Spleen (tissue), 11 donors: Measurements from ENCODE around the gene CDKN2C. TPM values are rescaled to one million over a fixed set of nuclear protein-coding genes. Genes with fewer than 3 reads are reported as not detected.
"Not testable (repeated sequence)": the region's sequence is repeated elsewhere in the genome, so short reads cannot be mapped to it uniquely, and the experiment has no call there.

Experiments used
- DNase-seq: peaks from one replicate; pipeline ENCODE4 v3.0.0-alpha.2; 2020
- H3K27ac ChIP-seq, 8 donors: fragments of 200-600 bp; sonication (generic) in 7 of 8; 1 replicate in 4 of 8; 2 replicates in 4 of 8; pipeline versions ENCODE4 v1.5.0 to v1.8.0; 2016 to 2021; ENCODE audit warnings: inconsistent platforms in 4 of 8, mild to moderate bottlenecking in 4 of 8, moderate library complexity in 1 of 8
- H3K27me3 ChIP-seq, 7 donors: fragments of 200-600 bp; sonication (generic) in 6 of 7; replicated peaks in 1 of 7; 1 replicate in 4 of 7; 2 replicates in 3 of 7; pipeline versions ENCODE4 v1.5.0 to v1.8.0; 2016 to 2021; ENCODE audit warnings: inconsistent platforms in 3 of 7, mild to moderate bottlenecking in 1 of 7
- H3K36me3 ChIP-seq, 6 donors: fragments of 200-600 bp; sonication (generic) in 5 of 6; 1 replicate in 4 of 6; 2 replicates in 2 of 6; pipeline versions ENCODE4 v1.5.0 to v1.8.0; 2016 to 2021; ENCODE audit warnings: inconsistent platforms in 2 of 6
- H3K4me1 ChIP-seq, 6 donors: fragments of 200-600 bp; sonication (generic) in 5 of 6; 1 replicate in 3 of 6; 2 replicates in 3 of 6; pipeline versions ENCODE4 v1.5.0 to v1.8.0; 2016 to 2021; ENCODE audit warnings: inconsistent platforms in 3 of 6
- H3K4me3 ChIP-seq, 8 donors: fragments of 200-600 bp; sonication (generic) in 7 of 8; 1 replicate in 4 of 8; 2 replicates in 4 of 8; pipeline versions ENCODE4 v1.5.0 to v1.8.0; 2016 to 2021; ENCODE audit warnings: inconsistent platforms in 4 of 8, mild to moderate bottlenecking in 4 of 8, moderate library complexity in 2 of 8
- H3K9me3 ChIP-seq, 8 donors: fragments of 200-600 bp; sonication (generic) in 7 of 8; 1 replicate in 4 of 8; 2 replicates in 4 of 8; pipeline versions ENCODE4 v1.5.0 to v1.8.0; 2016 to 2021; ENCODE audit warnings: inconsistent platforms in 4 of 8
- POLR2A ChIP-seq, 3 donors: fragments of 450-650 bp; IDR thresholded peaks; one replicate each; pipeline ENCODE4 v1.5.1; 2017; ENCODE audit warnings: antibody characterized with exemption in 3 of 3, mild to moderate bottlenecking in 1 of 3
- POLR2AphosphoS5 ChIP-seq, 3 donors: sonication (generic); formaldehyde crosslinking; IDR thresholded peaks; one replicate each; pipeline ENCODE4 v1.5.1; 2017; ENCODE audit warnings: antibody characterized with exemption in 3 of 3
- WGBS, 5 donors: extraction: QIAGEN DNeasy Blood & Tissue Kit in 3 of 5; methylation state at CpG; one replicate each; pipeline versions ENCODE4 v1.1.5 to v1.1.7; 2013 to 2018; 5-methylcytosine and 5-hydroxymethylcytosine counted together
- intact Hi-C: fragments of 100-400 bp; cut with DNase I; formaldehyde crosslinking; loops from one replicate; pipeline ENCODE4 v1.15.0; 2023; ENCODE audit warnings: low total_unique reads
- polyA plus RNA-seq, 3 donors: library from polyadenylated mRNA; stranded (reverse); fragments of 200-250 nt; gene quantifications; one replicate each; pipeline ENCODE4 v1.2.1, GENCODE V29; 2013
- total RNA-seq, 7 donors: library from RNA; depleted of rRNA in 3 of 7; stranded (reverse); fragments of >200 nt in 3 of 7; fragmentation: NEBNext Ultra II Directional in 4 of 7; extraction: Animal tissue kit (Norgen Biotek cat#: 25700) in 4 of 7; gene quantifications; one replicate each; pipeline versions ENCODE4 v1.1.0 to v1.2.1, GENCODE V29; 2016 to 2021
- TF ChIP-seq, protein P1 (sequence below), 11 experiments: fragments of 200-600 bp in 7 of 11; fragments of 450-650 bp in 4 of 11; sonication (generic) in 4 of 11; IDR thresholded peaks in 8 of 11; conservative IDR thresholded peaks in 3 of 11; 1 replicate in 7 of 11; 2 replicates in 4 of 11; pipeline versions ENCODE4 v1.4.0 to v1.8.0; 2016 to 2021; ENCODE audit warnings: antibody characterized with exemption in 11 of 11, inconsistent platforms in 4 of 11, mild to moderate bottlenecking in 1 of 11
- donor health status: healthy with polysubstance abuse.
- donor health status: DM: no; HTN: no; CAD: no; lungs with moderate emphysema.
- donor health status: DM: no; HTN: no; CAD: no.
- donor health status: Bipolar disorder and iron deficiency.
- donor health status: healthy.
- donor health status: DM: no; HTN: no; CAD: no.
- donor health status: DM: yes; HTN: yes; CAD: no.

The CDKN2C gene
- total and polyA plus RNA-seq, 10 donors: 6.9 to 18.2 (median 11.4) TPM

DNA sequence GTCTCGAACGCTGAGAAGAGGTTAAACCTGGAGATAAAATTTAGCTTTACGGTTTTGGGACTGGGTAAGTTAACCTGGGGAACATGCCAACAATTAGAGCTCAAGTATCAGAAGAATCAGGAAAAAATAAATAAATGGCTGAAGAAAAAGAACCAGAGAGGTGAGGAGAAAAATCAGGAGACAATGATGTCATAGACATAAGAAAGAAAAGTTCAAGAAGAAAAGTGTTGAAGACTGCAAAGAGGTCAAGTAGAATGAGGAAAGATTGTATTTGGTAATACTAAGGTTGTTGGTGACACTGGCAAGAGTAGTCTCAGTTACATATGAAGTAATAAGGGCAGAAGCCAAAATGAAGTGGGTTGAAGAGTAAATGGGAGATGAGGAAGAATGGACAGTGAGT lies 26.0 kb downstream of the CDKN2C start:
- no peaks in the 10 kb centered on the region for H3K4me1 ChIP-seq
- H3K27ac ChIP-seq: no peak overlapping the region
- H3K27me3 ChIP-seq: no peaks in the 10 kb centered on the region
- TF ChIP-seq POLR2A (IDR thresholded peaks at IDR 0.05): no peak
- TF ChIP-seq, protein P1, sequence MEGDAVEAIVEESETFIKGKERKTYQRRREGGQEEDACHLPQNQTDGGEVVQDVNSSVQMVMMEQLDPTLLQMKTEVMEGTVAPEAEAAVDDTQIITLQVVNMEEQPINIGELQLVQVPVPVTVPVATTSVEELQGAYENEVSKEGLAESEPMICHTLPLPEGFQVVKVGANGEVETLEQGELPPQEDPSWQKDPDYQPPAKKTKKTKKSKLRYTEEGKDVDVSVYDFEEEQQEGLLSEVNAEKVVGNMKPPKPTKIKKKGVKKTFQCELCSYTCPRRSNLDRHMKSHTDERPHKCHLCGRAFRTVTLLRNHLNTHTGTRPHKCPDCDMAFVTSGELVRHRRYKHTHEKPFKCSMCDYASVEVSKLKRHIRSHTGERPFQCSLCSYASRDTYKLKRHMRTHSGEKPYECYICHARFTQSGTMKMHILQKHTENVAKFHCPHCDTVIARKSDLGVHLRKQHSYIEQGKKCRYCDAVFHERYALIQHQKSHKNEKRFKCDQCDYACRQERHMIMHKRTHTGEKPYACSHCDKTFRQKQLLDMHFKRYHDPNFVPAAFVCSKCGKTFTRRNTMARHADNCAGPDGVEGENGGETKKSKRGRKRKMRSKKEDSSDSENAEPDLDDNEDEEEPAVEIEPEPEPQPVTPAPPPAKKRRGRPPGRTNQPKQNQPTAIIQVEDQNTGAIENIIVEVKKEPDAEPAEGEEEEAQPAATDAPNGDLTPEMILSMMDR (IDR thresholded peaks at IDR 0.05 in 8 of 11, conservative IDR thresholded peaks at IDR 0.05 in 3 of 11): no peak
- TF ChIP-seq POLR2AphosphoS5 (IDR thresholded peaks at IDR 0.05): no peak
- peaks cover 0 to 5% (median 0%) of the 10 kb centered on the region in 8 donors for H3K9me3 ChIP-seq
- no peaks in the 10 kb centered on the region for H3K36me3 ChIP-seq
- no peak for DNase-seq
- intact Hi-C loops: no loop called here
- WGBS, 5 donors: 89 to 92% (median 90%) methylated on average over 3 of the region's 3 CpGs
- no peak overlapping the region for H3K4me3 ChIP-seq

GRCh38 chr1:50999375-50999774 lies 29.3 kb downstream of the CDKN2C start:
- intact Hi-C loops, H3K27me3 ChIP-seq, DNase-seq, H3K4me3 ChIP-seq, H3K4me1 ChIP-seq, H3K9me3 ChIP-seq, H3K27ac ChIP-seq, H3K36me3 ChIP-seq: not testable (repeated sequence)
- 29 to 68% (median 46%) methylated on average over 1 of the region's 1 CpG for WGBS, 5 donors

DNA sequence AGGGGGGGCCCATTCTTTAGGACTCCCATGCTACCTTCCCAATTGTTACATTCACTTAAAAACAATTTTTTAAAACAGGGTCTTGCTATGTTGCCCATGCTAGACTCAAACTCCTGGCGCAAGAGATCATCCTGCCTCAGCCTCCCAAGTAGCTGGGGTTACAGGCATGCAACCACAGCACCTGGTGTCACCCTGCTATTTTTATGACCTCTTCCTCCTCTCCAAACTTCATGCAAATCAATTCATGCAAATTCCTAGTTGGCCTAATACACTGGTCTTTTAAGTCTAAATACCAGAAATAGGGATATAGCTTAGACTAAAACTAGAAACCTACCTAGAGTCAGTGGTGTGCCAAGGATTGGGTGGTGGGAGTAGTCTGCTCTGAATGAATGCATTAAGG lies 30.1 kb downstream of the CDKN2C start:
- Histone ChIP-seq H3K27me3 (no peaks in the 10 kb centered on the region), H3K9me3 (peaks cover 0 to 5% (median 0%) of the 10 kb centered on the region in 8 donors), H3K4me3 (no peak overlapping the region), H3K36me3 (no peaks in the 10 kb centered on the region), H3K27ac (no peak overlapping the region), H3K4me1 (no peaks in the 10 kb centered on the region)
- intact Hi-C loops: no loop called here
- DNase-seq: no peak
- TF ChIP-seq, protein P1 (IDR thresholded peaks at IDR 0.05 in 8 of 11, conservative IDR thresholded peaks at IDR 0.05 in 3 of 11): no peak
- TF ChIP-seq POLR2AphosphoS5 (IDR thresholded peaks at IDR 0.05) (no peak), POLR2A (IDR thresholded peaks at IDR 0.05) (no peak)
- WGBS, 5 donors: 51 to 92% (median 79%) methylated on average over 1 of the region's 1 CpG

GRCh38 chr1:51000651-51001050 lies 30.6 kb downstream of the CDKN2C start:
- 54 to 70% (median 60%) methylated on average over 2 of the region's 2 CpGs for WGBS, 5 donors
- TF ChIP-seq, protein P1 (IDR thresholded peaks at IDR 0.05 in 8 of 11, conservative IDR thresholded peaks at IDR 0.05 in 3 of 11): no peak
- TF ChIP-seq POLR2A (IDR thresholded peaks at IDR 0.05): no peak
- no peak for TF ChIP-seq POLR2AphosphoS5 (IDR thresholded peaks at IDR 0.05)
- Histone ChIP-seq H3K4me3 (no peak overlapping the region), H3K36me3 (no peaks in the 10 kb centered on the region), H3K4me1 (no peaks in the 10 kb centered on the region), H3K27me3 (no peaks in the 10 kb centered on the region), H3K9me3 (peaks cover 0 to 5% (median 0%) of the 10 kb centered on the region in 8 donors), H3K27ac (no peak overlapping the region)
- intact Hi-C loops: no loop called here
- DNase-seq: no peak

DNA sequence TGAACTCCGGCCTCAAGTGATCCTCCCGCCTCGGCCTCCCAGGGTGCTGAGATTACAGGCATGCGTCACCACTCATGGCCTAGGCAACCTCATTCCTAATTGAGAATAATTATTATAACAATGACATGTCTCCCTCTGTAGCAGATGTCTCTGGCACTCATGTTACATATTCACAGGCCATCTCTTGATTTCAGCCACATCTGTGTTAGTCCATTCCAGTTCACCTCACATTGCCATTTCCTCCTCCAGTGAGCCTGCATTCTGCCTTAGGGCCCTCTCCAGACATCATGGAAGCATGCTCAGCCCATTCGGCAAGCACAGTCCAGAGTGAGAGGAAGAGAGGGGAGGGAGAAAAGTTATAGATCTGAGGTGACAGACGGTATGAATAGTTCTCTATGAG lies 32.5 kb downstream of the CDKN2C start:
- WGBS, 5 donors: 81 to 95% (median 90%) methylated on average over 6 of the region's 6 CpGs
- H3K4me1 ChIP-seq: no peaks in the 10 kb centered on the region

GRCh38 chr1:51005549-51005948 lies 35.5 kb downstream of the CDKN2C start:
- H3K27me3 ChIP-seq, H3K36me3 ChIP-seq, H3K9me3 ChIP-seq, intact Hi-C loops, H3K4me3 ChIP-seq, DNase-seq, H3K27ac ChIP-seq, H3K4me1 ChIP-seq: not testable (repeated sequence)
- WGBS, 5 donors: 83 to 90% (median 88%) methylated on average over 3 to 4 of the region's 4 CpGs

More for the DNA sequence above, 32.5 kb downstream of the CDKN2C start:
- no peak for DNase-seq
- no peaks in the 10 kb centered on the region for H3K36me3 ChIP-seq
- H3K27ac ChIP-seq: no peak overlapping the region
- no peak overlapping the region for H3K4me3 ChIP-seq
- H3K27me3 ChIP-seq: no peaks in the 10 kb centered on the region
- TF ChIP-seq POLR2A (IDR thresholded peaks at IDR 0.05): no peak
- TF ChIP-seq, protein P1 (IDR thresholded peaks at IDR 0.05 in 8 of 11, conservative IDR thresholded peaks at IDR 0.05 in 3 of 11): no peak
- TF ChIP-seq POLR2AphosphoS5 (IDR thresholded peaks at IDR 0.05): no peak
- peaks cover 0 to 5% (median 0%) of the 10 kb centered on the region in 8 donors for H3K9me3 ChIP-seq
- intact Hi-C loops: no loop called here
